ENCODE measurements around the gene SORT1.

SORT1 gene

DNA sequence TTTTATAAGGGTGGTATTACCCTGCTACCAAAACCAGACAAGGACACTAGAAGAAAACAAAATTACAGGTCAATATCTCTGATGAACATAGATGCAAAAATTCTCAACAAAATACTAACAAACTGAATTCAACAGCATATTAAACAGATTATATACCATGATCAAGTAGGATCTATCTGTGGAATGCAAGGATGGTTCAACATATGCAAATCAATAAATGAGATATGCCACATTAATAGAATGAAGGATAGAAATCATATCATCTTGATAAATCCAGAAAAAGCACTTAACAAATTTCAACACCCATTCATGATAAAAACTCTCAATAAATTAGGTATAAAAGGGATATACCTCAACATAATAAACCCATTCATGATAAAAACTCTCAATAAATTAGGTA is 66.6 kb downstream of the SORT1 start:
- TF ChIP-seq CTCF (IDR thresholded peaks at IDR 0.05; ENCODE audit: extremely low read depth, insufficient read depth, missing control alignments) = no peak
- DNase-seq (ENCODE audit: low spot score) = no peak
- in situ Hi-C loops (cut with MboI; ENCODE audit: low pct_unique_long_range_greater_than_20kb, low sequenced_read_pairs, unreplicated experiment) = no loop called here

GRCh38 chr1:109327285-109327684 is 70.4 kb downstream of the SORT1 start:
- in situ Hi-C loops (cut with MboI; ENCODE audit: low pct_unique_long_range_greater_than_20kb, low sequenced_read_pairs, unreplicated experiment) = no loop called here
- no peak for TF ChIP-seq CTCF (IDR thresholded peaks at IDR 0.05; ENCODE audit: extremely low read depth, insufficient read depth, missing control alignments)
- no peak for DNase-seq (ENCODE audit: low spot score)

DNA sequence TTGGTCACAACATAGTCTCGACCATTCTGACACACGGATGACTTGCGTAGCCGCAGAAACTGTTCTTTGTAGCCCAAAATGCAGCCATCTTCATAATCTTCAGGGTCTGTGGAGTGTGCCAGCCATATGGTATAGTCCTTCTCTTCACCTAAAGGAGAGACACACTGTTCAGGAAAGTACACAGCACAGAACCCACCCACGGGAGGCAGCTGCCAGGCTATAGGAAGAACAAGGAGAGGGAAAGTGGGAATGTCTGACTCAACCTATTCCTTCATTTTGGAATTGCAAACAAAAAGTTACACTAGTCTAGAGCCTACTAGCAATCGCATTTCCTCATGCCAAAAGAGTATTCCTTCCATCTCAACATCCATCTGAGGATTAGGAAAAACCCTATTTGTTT is 74.7 kb downstream of the SORT1 start:
- in situ Hi-C loops (cut with MboI; ENCODE audit: low pct_unique_long_range_greater_than_20kb, low sequenced_read_pairs, unreplicated experiment) = no loop called here
- no peak for TF ChIP-seq CTCF (IDR thresholded peaks at IDR 0.05; ENCODE audit: extremely low read depth, insufficient read depth, missing control alignments)
- DNase-seq (ENCODE audit: low spot score) = no peak

GRCh38 chr1:109319114-109319513 is 78.6 kb downstream of the SORT1 start:
- no peak for TF ChIP-seq CTCF (IDR thresholded peaks at IDR 0.05; ENCODE audit: extremely low read depth, insufficient read depth, missing control alignments)
- DNase-seq (ENCODE audit: low spot score) = no peak
- in situ Hi-C loops (cut with MboI; ENCODE audit: low pct_unique_long_range_greater_than_20kb, low sequenced_read_pairs, unreplicated experiment) = no loop called here

GRCh38 chr1:109316506-109316905 is 81.2 kb downstream of the SORT1 start:
- no peak for TF ChIP-seq CTCF (IDR thresholded peaks at IDR 0.05; ENCODE audit: extremely low read depth, insufficient read depth, missing control alignments)
- in situ Hi-C loops (cut with MboI; ENCODE audit: low pct_unique_long_range_greater_than_20kb, low sequenced_read_pairs, unreplicated experiment) = no loop called here
- DNase-seq (ENCODE audit: low spot score) = no peak

- in situ Hi-C loops (cut with MboI; ENCODE audit: low pct_unique_long_range_greater_than_20kb, low sequenced_read_pairs, unreplicated experiment) = no loop called here
- DNase-seq (ENCODE audit: low spot score) = no peak
- TF ChIP-seq CTCF (IDR thresholded peaks at IDR 0.05; ENCODE audit: extremely low read depth, insufficient read depth, missing control alignments) = no peak
Observed at GRCh38 chr1:109315288-109315687, 82.4 kb downstream of the SORT1 start.

GRCh38 chr1:109314795-109315194 is 82.9 kb downstream of the SORT1 start:
- in situ Hi-C loops (cut with MboI; ENCODE audit: low pct_unique_long_range_greater_than_20kb, low sequenced_read_pairs, unreplicated experiment) = no loop called here
- TF ChIP-seq CTCF (IDR thresholded peaks at IDR 0.05; ENCODE audit: extremely low read depth, insufficient read depth, missing control alignments) = no peak
- DNase-seq (ENCODE audit: low spot score) = no peak
